ENCODE measurements around the gene DNTTIP2. TPM values are rescaled to one million over a fixed set of nuclear protein-coding genes. Genes with fewer than 3 reads are reported as not detected.

The DNTTIP2 gene
- 10 to 100 TPM; 56.2 to 74.7 TPM for total RNA-seq
- 52.6 TPM for polyA plus RNA-seq (2013, experiment 1 of 2)
- 58.7 TPM for polyA plus RNA-seq (2013, experiment 2 of 2)
- long read RNA-seq, experiment 1, full-length matches to known transcripts = 26 of 50 reads
- long read RNA-seq, experiment 1, partial matches to known transcripts = 19 of 50 reads
- long read RNA-seq, experiment 1, other reads (novel, unspliced or antisense) = 5 of 50 reads
- long read RNA-seq, experiment 2, full-length matches to known transcripts = 160 of 170 reads
- long read RNA-seq, experiment 2, partial matches to known transcripts = 2 of 170 reads
- long read RNA-seq, experiment 2, other reads (novel, unspliced or antisense) = 8 of 170 reads
- long read RNA-seq, experiment 3, full-length matches to known transcripts = 120 of 340 reads
- long read RNA-seq, experiment 3, partial matches to known transcripts = 210 of 340 reads
- long read RNA-seq, experiment 3, other reads (novel, unspliced or antisense) = 10 of 340 reads
- long read RNA-seq, experiment 4, full-length matches to known transcripts = 71 of 121 reads
- long read RNA-seq, experiment 4, partial matches to known transcripts = 48 of 121 reads
- long read RNA-seq, experiment 4, other reads (novel, unspliced or antisense) = 2 of 121 reads

GRCh38 chr1:93878889-93879586 lies at the start of gene DNTTIP2:
TSS of gene DNTTIP2 (minus strand) at chr1:93879206. CDS start at chr1:93879148, 58 bp downstream.
- Mint-ChIP-seq H3K27me3 (ENCODE audit: insufficient read depth) (no peaks in the 10 kb centered on the region), H3K4me1 (peaks cover 9% of the 10 kb centered on the region), H3K27ac (peak within 1 kb of the TSS; percentile 99), H3K4me3 (peak within 1 kb of the TSS; percentile 95), H3K9me3 (no peaks in the 10 kb centered on the region), H3K36me3 (ENCODE audit: low read depth) (peaks cover 34% of the 10 kb centered on the region)
- Histone ChIP-seq H3K4me1 (ENCODE audit: control insufficient read depth, insufficient read depth, low read length) (no peaks in the 10 kb centered on the region), H3K36me3 (ENCODE audit: control insufficient read depth, insufficient read depth, low read length) (peaks cover 36% of the 10 kb centered on the region), H3K9ac (ENCODE audit: extremely low read depth, low read length, poor library complexity, severe bottlenecking) (peak within 1 kb of the TSS; percentile 98), H3K4me3 (ENCODE audit: low read length) (peak within 1 kb of the TSS; percentile 93), H3K27ac (ENCODE audit: low read depth, low read length) (peak within 1 kb of the TSS; percentile 97), H3K27me3 (ENCODE audit: control insufficient read depth, insufficient read depth, low read length, poor library complexity, severe bottlenecking) (no peaks in the 10 kb centered on the region), H3K9me3 (ENCODE audit: control insufficient read depth, low read length) (no peaks in the 10 kb centered on the region)
- 2 to 5% methylated on average over 40 to 50 of the region's 50 CpGs for WGBS, 2 experiments (ENCODE audit: insufficient coverage in 1 of 2, insufficient read length in 1 of 2)
- no peak for TF ChIP-seq CTCF (conservative IDR thresholded peaks at IDR 0.05)
- DNase-seq = peak; percentile 97

GRCh38 chr1:93925206-93925605 lies 46.2 kb upstream of the DNTTIP2 start:
- H3K27me3 Mint-ChIP-seq (ENCODE audit: insufficient read depth) = peaks cover 3% of the 10 kb centered on the region
- no peak for TF ChIP-seq CTCF (conservative IDR thresholded peaks at IDR 0.05)
- H3K4me3 Mint-ChIP-seq = no peak overlapping the region
- H3K27me3 ChIP-seq (ENCODE audit: control insufficient read depth, insufficient read depth, low read length, poor library complexity, severe bottlenecking) = no peaks in the 10 kb centered on the region
- no peaks in the 10 kb centered on the region for H3K36me3 Mint-ChIP-seq (ENCODE audit: low read depth)
- no peak for DNase-seq
- WGBS, 2 experiments (ENCODE audit: insufficient coverage in 1 of 2, insufficient read length in 1 of 2) = 96 to 100% methylated on average over 2 to 3 of the region's 3 CpGs
- H3K27ac Mint-ChIP-seq = no peak overlapping the region
- H3K4me1 Mint-ChIP-seq = no peaks in the 10 kb centered on the region
- peaks cover 3% of the 10 kb centered on the region for H3K9me3 Mint-ChIP-seq
- H3K9ac ChIP-seq (ENCODE audit: extremely low read depth, low read length, poor library complexity, severe bottlenecking) = no peak overlapping the region
- H3K36me3 ChIP-seq (ENCODE audit: control insufficient read depth, insufficient read depth, low read length) = no peaks in the 10 kb centered on the region
- H3K27ac ChIP-seq (ENCODE audit: low read depth, low read length) = no peak overlapping the region
- H3K4me1 ChIP-seq (ENCODE audit: control insufficient read depth, insufficient read depth, low read length) = no peaks in the 10 kb centered on the region
- H3K9me3 ChIP-seq (ENCODE audit: control insufficient read depth, low read length) = no peaks in the 10 kb centered on the region
- H3K4me3 ChIP-seq (ENCODE audit: low read length) = no peak overlapping the region

GRCh38 chr1:93919780-93920179 lies 40.8 kb upstream of the DNTTIP2 start:
- peaks cover 4% of the 10 kb centered on the region for H3K4me1 Mint-ChIP-seq
- Histone ChIP-seq H3K9me3 (ENCODE audit: control insufficient read depth, low read length) (peaks cover 12% of the 10 kb centered on the region), H3K4me3 (ENCODE audit: low read length) (no peak overlapping the region), H3K9ac (ENCODE audit: extremely low read depth, low read length, poor library complexity, severe bottlenecking) (no peak overlapping the region), H3K27ac (ENCODE audit: low read depth, low read length) (no peak overlapping the region), H3K36me3 (ENCODE audit: control insufficient read depth, insufficient read depth, low read length) (no peaks in the 10 kb centered on the region), H3K27me3 (ENCODE audit: control insufficient read depth, insufficient read depth, low read length, poor library complexity, severe bottlenecking) (no peaks in the 10 kb centered on the region), H3K4me1 (ENCODE audit: control insufficient read depth, insufficient read depth, low read length) (no peaks in the 10 kb centered on the region)
- no peak overlapping the region for H3K4me3 Mint-ChIP-seq
- no peaks in the 10 kb centered on the region for H3K27me3 Mint-ChIP-seq (ENCODE audit: insufficient read depth)
- no peaks in the 10 kb centered on the region for H3K36me3 Mint-ChIP-seq (ENCODE audit: low read depth)
- TF ChIP-seq CTCF (conservative IDR thresholded peaks at IDR 0.05) = no peak
- peaks cover 28% of the 10 kb centered on the region for H3K9me3 Mint-ChIP-seq
- DNase-seq = no peak
- no peak overlapping the region for H3K27ac Mint-ChIP-seq
- 0 to 35% methylated on average over 1 of the region's 1 CpG for WGBS, 2 experiments (ENCODE audit: insufficient coverage in 1 of 2, insufficient read length in 1 of 2)
